ENCODE measurements around the gene ZC3H13.

Gene ZC3H13

DNA sequence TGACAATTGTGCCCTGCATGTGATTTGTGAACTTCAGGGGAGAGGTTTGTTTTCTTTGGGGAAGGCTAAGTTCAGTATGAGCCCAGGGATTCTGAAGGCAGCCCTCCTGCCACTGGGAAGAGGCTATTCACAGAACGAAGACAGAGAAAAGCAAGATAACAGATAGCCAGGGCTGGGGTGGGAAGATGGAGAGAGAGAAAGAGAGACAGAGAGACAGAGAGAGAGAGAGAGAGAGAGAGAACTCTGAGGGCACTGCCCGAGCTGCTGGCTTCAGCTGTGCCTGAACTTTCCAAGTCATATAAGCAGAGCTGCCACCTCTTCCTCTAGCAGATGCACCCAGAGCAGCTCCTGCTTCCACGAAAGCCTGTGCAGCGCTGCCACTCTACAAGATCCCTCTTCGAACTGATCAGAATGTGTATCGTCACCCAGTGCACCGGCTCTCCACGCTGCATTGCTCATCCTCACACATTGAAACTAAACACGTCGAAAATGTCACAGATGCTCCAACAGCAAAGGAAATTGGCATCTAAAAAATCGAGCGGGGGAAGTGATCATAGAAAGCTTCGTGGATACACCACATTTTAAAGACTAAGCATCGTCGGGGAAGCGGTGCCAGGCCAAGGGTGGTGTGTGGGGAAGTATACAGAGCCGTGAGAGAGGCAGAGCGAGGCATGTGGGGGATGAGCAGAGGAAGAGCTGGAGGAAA is 119.2 kb downstream of the ZC3H13 start:
- no peak for DNase-seq

DNA sequence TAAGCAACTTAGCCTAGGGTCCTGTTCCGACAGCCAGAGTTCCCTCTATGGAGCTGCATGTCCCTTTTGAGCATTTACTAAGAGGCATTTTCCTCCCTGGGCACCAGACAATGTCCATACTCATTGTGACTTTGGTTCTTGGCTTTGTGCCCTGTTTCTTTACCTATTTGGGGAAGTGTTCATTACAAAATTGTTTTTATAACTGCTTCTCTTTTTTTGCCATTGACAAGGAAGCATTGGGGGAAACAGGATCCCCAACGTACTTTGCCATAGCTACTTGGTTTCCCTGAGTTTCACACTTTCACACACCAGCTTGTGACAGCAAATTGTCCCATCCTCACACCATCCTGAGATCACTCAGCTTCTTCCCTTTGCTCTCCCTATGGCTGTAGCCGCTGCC is 119.9 kb downstream of the ZC3H13 start:
- DNase-seq: no peak

DNA sequence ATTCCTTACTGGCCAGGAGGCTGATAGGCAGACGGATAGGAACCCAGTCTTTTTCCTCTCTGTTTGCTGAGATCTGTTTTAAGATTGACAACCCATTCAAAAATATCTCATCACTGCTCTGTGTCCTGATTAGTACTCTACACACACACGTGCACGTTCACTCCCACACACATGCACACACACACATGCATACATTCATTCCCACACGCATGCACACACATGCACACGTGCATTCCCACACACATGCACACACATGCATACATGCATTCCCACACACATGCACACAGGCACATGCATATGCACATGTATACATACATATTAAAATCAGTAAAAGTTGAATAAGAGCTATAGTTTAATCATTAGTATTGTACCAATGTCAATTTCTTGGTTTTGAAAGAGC is 120.4 kb downstream of the ZC3H13 start:
- DNase-seq: no peak

DNA sequence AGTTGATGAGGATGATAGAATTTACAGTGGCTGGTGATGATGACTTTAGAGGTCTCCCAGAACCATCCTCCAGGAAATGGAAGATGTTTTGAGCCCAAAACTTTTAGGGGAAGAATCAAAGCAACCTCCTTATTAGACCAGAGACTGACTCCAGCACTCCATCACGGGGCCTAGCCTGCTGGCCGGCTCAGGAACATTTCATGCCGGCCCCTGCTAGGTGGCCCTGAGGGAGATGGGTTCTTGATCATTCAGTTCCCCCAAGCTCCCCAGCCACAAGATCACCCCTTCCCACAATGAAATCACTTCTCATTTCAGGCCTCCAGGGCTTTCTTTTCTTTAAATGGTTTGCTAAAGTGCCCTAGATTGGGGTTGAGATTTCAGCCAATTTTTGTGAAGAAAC is 121.3 kb downstream of the ZC3H13 start:
- no peak for DNase-seq

DNA sequence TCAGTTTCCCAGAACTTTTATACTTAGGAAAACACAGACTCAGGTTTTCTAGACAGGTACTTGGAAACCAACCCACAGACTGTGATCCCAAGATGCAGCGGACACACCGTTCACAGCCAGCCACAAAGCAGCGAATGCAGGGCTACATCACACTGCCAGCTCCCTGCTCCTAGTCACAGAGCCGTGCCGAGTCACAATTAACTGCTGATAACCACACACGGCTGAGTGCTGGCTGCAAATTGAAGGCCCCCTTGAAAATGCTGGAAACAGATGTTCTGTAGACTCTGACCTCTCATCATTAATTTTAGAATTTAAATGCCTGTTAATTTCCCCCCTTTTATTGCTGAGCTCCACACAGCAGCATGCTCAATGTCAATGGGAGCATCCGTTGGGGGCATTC is 122.4 kb downstream of the ZC3H13 start:
- no peak for DNase-seq

DNA sequence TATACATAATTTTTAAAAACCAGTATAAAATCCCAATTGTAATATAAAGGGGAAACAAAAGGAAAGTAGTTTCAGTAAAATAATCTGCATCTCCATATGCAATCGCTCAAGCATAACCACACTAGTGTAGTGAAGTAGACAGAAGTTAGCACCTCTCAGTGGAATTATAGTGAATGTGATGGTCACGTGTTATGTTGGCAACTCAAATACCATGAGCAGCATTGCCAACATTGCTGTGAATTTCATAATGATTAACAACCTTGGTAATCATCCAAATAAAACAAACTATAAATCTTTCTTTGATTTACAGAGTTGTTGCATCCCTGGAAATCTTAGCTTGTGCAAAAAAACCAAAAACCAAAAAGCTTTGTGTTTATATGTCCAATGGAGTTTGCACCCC is 123.7 kb downstream of the ZC3H13 start:
- no peak for DNase-seq

DNA sequence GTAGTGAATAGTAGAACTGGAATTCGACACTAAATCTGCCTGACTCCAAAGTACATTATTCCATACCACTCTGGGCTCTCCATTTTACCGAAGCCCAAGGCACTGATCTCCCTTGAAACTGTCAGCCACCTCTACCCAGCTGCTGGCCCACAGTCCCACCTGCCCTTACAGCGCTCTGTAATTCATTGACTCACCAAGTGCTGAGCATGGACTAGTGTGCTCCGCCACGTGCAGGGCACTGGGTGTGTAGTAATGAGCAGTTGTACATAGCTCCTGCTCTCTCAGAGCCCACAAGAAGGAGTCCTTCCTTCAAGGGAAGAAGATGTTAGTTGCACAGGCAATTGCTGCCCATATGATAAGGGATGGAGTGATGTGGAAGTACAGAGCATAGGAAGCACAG is 124.4 kb downstream of the ZC3H13 start:
- no peak for DNase-seq

DNA sequence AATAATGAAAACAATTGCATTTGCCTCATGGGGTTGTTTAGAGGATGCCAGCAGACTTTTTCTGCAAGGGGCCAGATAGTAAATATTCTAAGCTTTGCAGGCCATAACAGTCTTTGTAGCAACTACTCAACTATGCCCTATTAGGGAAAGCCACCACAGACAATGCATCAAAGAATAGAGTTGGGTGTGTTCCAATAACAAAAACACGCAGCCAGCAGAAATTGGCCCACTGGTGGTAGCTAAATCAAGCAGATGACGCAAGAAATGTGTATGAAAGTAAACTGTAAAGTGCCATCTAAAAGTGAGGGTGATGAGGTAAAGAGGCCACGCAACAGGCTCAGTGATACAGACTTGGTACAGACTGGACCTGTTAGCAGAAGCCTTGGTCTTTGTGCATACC is 125.8 kb downstream of the ZC3H13 start:
- no peak for DNase-seq

DNA sequence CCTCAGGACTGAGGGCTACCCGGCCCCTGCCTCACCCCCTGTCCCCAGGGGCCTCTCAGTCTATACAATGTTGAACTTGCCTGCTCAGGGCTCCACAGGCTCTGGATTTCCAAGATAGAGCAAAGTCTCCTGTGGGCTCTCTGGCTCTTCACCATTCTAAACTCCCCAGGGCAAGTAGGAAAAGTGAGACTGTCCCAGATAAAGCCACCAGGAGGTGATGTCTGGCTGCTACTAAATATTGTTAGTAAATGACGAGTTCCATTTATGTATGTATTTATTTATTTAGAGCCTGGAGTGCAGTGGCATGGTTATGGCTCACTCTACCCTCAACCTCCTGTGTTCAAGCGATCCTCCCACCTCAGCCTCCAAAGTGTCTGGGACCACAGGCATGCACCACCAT is 127.4 kb downstream of the ZC3H13 start:
- no peak for DNase-seq

DNA sequence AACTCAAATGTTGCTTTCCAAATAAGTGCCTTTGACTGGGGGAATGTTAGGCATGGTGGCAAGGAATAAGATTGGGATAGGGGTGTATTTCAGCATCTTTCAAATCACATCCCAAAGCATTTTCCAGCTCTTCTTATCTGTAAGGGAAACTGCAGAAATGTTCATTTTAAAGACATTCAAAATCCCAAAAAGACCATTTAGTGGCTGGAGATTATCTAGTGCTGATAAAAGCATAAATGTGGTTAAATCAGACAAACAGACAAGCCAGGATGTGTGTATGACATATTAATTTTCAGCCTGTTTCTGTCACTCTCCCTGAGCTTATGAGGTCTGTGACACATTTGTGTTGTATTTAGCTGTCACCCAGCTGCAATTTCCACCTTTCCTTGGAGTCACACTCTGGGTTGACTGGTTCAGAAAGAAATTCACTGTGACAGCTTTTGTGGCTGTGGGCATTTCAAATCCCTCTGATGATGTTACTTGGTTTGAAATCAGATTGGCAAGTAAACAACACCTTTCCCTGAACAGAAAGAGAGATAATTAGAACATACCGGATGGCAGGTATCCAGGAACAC is 131.3 kb downstream of the ZC3H13 start:
- DNase-seq: no peak

DNA sequence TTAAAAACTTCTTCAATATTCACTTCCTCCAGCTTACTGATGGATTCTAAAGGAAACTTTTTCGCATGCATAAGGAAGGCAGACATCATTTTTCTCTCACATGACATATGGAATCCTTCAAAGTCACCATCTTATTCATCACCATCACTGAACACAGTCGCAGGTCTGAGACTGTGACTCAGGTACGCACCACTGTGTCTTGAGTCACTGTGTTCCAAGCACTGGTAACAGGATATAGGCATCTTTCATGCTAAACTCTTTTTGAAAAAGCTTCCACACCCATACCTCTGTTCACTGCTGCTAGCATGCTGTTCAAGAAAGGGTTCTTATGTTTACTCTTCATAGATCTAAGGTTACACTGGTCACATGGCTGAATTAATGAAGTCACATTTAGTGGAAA is 133.9 kb downstream of the ZC3H13 start:
- no peak for DNase-seq

DNA sequence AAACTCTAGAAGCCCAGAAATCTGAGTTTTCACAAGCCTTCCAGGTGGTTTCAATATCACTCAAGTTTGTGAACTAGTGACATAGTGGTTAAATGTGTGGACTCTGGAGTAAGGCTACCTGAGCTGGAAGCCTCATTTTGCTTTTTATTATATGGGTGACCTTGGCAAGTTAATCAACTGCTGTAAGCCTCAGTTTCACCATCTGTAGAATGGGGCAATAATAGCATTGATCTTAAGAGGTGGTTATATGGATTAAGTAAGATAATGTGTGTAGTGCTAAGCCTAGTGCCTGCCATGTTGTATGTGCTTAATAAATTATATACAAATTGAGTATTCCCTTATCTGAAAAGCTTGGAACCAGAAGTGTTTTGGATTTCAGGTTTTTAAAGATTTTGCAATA is 135.5 kb downstream of the ZC3H13 start:
- no peak for DNase-seq

DNA sequence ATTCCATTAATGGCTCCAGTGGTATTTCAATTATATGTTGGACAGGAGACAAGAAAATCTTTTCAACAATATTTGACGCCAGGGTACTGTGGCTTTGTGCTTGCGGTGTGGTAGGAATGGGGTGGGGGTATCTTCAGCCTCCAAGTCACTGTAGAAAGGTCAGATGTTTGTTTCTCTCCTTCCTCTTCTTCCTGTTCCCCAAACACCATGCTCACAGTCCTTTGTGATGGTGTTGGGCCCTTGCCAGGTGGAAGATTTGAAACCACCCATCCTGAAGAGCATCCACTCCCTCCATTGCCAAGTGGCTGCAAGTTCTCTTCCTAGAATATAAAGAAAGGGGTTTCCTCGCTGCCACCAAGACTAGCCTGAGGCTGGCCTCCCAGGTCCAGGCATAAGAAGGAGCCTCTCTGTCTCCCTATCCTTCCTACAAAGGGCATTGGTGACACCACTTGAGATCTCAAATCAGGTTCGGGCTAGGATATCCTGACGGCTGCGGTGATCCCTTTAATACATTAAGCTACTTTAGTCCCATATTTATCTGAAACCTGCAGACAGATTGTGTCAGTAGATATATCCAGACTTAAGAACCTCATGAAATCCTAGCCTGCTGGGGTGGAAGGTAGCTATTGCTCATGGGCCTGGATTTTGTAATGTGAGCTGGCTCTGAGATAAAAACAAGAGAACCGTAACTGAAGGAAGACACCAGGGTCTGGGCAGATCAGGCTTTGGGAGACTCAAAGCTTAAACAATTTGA is 136.7 kb downstream of the ZC3H13 start:
- DNase-seq: no peak

DNA sequence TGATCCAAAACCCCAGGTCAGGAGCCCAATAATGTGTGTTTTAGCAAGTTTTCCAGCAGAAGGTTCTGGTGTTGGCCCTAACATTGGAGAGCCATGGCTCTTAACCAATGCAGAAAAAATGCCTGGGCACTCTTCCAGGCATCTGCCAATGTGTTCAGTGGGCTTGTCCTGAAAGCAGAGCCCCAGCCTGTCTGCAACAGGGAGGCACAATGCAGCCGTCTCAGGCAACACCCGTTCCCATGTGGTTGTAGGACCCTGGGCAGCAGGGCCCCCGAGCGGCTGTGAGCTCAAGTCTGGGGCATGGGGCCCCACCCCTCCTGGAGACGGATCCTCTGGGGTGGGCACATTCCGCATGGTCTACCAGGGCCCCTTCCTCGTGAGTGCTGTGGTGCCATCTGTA is 142.9 kb downstream of the ZC3H13 start:
- no peak for DNase-seq

DNA sequence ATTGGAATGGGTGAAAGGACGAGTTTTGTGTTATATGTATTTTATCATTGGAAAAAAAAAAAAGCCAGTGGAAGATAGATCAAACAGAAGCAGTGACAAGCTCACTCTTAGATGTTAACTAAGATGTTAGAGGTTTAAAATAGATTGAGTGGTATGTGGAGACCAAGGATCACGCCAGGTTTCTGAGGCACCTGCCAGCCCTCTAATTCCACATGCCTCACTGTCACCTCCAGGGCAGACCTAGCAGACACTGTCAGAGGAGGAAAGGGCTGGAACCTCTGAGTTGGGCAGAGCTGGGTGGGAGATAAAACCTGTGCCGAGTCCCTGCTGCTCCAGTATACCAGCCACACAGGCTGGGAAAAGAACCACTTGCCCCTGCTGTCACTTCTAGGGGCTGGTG is 143.5 kb downstream of the ZC3H13 start:
- no peak for DNase-seq

DNA sequence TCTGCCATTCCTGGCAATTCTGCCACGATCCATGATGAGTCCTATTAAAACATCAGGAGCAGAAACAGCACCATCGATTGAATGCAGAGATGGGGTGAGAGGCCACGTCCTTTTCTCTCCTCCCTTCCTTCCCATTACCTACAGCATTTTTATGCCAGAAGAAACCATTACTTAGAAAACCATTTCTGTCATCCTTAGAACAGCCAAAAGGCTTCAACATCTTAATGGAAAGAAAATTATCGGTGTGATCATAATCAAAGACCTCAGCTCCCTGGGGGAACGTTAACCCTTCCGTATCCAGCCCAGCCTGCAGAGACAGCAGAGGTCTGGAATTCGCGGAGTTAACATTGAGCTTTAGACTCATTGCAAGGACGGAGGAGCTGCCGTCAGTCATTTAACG is 145.0 kb downstream of the ZC3H13 start:
- no peak for DNase-seq

Measured in activated CD8-positive, alpha-beta memory T cell treated with anti-CD3 and anti-CD28 coated beads, Interleukin-2, amount 50 U/mL, for 4 hours (primary cell).